GM18526 (cell line): ENCODE results near the gene MICALL2.

Source experiments
- POLR2A ChIP-seq: IDR thresholded peaks from 3 replicates; pipeline ENCODE4 v1.6.1; 2011; ENCODE audit not compliant: insufficient read length; ENCODE audit errors: extremely low read depth

MICALL2 gene

GRCh38 chr7:1395211-1396070 is 63.8 kb downstream of the MICALL2 start:
- TF ChIP-seq POLR2A, result no peak

- TF ChIP-seq POLR2A, result no peak
Measured at GRCh38 chr7:1394371-1394770, 64.9 kb downstream of the MICALL2 start.

GRCh38 chr7:1393421-1393820 is 65.8 kb downstream of the MICALL2 start:
- TF ChIP-seq POLR2A, result no peak

- no peak for TF ChIP-seq POLR2A
Measured at GRCh38 chr7:1392556-1392955, 66.7 kb downstream of the MICALL2 start.

GRCh38 chr7:1391449-1391848 is 67.8 kb downstream of the MICALL2 start:
- no peak for TF ChIP-seq POLR2A

- TF ChIP-seq POLR2A, result no peak
Measured at GRCh38 chr7:1388703-1389335, 70.5 kb downstream of the MICALL2 start.

GRCh38 chr7:1388021-1388702 is 71.1 kb downstream of the MICALL2 start:
- TF ChIP-seq POLR2A, result no peak

GRCh38 chr7:1387261-1387660 is 72.0 kb downstream of the MICALL2 start:
- TF ChIP-seq POLR2A, result no peak

GRCh38 chr7:1386623-1387220 is 72.5 kb downstream of the MICALL2 start:
- no peak for TF ChIP-seq POLR2A

- TF ChIP-seq POLR2A, result no peak
Measured at GRCh38 chr7:1385809-1386622, 73.3 kb downstream of the MICALL2 start.

GRCh38 chr7:1385086-1385808 is 74.0 kb downstream of the MICALL2 start:
- TF ChIP-seq POLR2A, result no peak
